ENCODE measurements around the gene TMEM94.
A peak's percentile ranks its signal among the peaks of the same experiment; 100 is the strongest.
"Not testable (repeated sequence)": the region's sequence is repeated elsewhere in the genome, so short reads cannot be mapped to it uniquely, and the experiment has no call there.

The TMEM94 gene

DNA sequence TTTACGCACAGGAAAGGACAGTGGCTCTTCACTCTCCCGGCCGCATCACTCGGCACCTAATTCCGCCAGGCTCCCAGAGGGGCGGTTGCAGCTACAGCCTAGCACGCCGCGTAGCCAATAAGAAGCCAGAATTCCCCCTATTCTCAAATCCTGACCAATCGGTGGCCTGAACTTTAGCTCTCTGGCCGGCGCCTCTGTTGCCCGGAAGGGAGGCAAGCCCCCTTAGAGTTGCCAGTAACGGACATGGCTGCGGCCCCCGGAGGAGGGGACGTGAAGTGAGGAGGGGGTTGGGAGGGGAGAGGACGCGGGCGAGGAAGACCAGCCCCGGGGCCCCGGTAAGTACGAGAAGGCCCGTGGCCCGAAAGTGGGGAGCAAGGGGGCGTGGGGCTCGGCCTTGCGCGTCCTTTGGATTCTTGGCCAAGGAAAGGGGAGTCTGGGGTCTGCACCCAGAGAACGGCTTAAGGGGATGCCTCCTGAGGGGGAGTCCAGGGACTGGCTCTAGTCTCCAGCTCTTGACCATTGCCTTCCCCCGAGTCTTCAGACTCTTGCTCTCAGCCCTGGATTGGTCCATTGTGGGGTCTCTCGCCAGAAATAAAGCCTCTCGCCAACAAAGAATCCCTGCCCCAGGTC lies at the start of gene TMEM94:
TSS of gene TMEM94 (plus strand) at position 219 of the 630 bp plus-strand sequence. CDS start 15,271 bp downstream, outside the sequence.
- peak; percentile 99 for DNase-seq

DNA sequence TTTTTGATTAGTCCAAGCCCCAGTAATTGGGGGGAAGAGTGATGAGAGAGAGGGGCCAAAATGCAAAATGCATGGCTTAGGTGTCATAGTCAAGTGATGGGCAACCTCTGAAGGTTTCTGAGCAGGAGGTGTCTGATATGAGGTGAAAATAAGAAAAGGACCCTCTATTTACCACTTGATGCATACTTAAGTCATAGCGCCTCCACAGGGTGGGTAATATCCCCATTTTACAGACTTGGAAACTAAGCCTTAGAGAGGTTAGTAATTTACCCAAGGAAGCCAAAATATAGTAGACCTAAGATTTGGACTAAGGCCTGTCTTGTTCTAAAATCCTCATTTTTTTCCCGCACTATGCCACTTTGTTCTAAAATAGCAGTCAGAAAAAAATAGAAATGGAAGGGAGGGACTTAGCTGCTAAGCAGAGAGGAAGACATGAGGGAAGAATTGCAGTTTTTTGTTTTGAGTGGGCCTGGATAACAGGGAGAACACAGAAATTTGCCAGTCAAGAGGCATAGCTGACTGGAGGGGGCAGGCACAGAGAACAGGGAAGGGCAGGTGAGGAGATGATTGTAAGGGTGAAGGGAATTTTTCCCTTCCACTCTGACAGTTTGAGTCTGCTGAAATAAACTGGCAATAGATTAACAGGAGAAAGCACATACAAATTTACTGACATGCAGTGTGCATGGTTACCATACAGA lies 48.6 kb upstream of the TMEM94 start:
- DNase-seq = no peak

DNA sequence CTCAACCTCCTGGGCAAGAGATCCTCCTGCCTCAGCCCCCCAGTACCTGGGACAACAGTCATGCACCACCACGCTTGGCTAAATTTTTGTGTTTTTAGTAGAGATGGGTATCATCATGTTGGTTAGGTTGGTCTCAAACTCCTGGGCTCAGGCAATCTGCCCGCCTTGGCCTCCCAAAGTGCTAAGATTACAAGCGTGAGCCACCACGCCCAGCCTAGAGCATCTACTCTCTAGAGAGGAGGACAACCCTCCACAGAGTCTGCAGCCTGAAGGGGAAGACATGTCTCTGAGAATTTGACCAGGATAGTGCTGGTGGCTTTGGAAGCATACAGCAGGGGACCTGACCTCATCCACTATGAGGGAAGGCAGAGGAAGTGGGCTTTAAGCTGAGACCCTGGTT lies 46.3 kb upstream of the TMEM94 start:
- no peak for DNase-seq

DNA sequence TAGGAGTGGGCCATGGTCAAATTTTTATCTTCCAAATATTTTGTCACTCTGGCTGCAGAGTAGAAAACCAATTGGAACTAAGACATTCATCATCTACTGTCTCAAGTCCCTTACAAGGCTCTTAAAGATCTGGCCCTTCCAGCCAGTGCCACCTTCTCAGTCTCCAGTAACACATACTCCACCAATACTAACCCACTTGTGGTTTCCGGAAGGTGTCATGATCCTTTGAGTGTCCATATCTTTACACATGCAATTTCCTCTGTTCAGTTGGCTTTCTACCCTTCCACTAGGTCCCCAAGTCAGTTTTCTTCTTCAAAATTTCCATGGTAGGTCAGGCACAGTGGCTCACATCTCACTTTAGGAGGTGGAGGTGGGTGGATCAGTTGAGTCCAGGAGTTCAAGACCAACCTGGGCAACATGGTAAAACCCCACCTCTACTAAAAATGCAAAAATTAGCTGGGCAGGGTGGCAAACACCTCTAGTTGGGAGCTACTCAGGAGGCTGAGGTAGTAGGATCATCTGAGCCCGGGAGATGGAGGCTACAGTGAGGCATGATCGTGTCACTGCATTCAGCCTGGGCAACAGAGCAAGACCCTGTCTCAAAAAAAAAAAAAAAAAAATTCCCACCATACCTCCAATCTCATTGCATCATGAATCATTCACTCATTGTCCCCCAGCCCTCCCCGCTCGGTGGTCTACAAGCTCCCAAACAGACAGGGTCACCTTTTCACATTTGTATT lies 44.9 kb upstream of the TMEM94 start:
- DNase-seq = no peak

DNA sequence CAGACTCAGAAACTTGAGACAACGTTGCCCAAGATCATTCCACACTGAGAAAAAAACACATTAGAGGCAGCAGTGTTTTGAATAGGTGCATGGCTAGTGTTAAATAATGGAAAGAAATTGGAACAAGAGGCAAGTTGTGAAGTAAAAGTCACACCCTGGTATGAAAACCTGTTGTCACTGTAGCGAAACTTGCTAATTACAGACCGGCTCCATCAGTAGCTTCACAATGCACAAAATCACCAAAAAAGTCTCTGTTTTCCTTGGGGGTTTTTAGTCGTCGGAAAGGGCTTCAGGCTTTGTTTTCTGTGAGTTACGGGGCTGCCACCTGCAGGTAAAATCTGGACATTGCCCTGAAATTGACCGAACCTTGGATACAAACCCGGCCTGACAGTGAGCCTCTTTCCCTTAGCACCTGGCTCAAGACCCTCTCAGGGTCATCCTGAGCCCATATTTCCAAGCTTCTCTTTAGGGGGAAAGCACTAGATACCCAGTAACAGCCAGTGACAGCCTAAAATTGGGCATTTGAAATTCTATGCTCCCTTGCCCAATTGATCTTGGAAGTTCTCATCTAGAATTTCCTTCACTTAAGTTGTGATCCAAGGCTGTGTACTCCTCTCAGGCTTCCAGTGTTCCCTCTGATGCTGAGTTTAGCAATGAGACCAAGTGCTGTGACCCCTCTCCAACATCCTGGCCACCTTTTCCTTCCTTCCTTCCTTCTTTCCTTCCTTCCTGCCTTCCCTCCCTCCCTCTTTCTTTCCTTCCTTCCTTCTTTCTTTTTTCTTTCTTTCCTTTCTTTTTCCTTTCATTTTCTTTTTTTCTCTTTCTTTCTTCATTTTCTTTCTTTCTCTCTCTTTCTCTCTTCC lies 43.7 kb upstream of the TMEM94 start:
- peak; percentile 83 for DNase-seq

DNA sequence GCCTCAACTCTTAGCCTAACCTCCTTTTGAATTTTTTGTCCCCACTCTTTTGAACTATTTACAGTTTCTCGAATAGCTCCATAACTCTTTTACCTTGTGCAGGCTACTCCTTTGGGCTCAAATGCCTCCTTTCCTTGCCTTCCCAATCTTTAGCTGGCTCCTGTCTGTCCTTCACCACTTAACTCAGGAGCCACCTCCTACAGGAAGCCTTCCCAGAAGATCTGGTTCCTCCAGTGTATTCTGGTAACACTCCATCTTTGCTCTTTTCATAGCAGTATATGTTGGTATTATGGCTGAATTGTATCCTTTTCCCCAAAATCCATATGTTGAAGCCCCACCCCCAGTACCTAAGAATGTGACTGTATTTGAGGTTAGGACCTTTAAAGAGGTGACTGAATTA lies 41.9 kb upstream of the TMEM94 start:
- DNase-seq = no peak

DNA sequence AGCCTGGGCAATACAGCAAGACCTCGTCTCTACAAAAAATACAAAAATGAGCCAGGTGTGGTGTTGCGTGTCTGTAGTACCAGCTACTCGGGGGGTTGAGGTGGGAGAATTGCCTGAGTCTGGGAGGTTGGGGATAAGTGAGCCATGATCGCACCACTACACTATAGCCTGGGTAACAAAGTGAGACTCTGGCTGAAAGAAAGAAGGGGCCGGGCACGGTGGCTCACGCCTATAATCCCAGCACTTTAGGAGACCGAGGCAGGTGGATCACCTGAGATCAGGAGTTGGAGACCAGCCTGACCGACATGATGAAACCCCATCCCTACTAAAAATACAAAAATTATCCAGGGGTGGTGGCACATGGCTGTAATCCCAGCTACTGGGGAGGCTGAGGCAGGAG lies 40.4 kb upstream of the TMEM94 start:
- DNase-seq = no peak

DNA sequence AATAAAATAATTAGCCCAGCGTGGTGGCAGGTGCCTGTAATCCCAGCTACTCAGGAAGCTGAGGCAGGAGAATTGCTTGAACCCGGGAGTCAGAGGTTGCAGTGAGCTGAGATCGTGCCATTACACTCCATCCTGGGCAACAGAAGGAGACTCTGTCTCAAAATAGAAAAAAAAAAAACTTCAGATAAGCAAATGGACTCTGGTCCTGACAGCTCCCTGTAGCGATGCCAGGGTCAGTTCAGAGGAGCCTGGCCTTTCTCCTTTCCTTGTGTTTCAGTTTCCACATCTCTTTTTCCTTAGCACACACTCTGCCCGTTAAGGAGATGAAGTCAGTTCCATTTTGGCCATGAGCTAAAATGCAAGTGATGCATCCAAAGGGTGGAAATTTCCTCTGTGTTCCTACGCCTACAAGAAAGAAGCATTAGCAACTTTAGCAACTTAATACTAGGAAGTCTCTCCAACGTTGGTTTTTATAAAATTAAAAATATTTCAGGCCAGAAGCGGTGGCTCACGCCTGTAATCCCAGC lies 39.3 kb upstream of the TMEM94 start:
- no peak for DNase-seq

DNA sequence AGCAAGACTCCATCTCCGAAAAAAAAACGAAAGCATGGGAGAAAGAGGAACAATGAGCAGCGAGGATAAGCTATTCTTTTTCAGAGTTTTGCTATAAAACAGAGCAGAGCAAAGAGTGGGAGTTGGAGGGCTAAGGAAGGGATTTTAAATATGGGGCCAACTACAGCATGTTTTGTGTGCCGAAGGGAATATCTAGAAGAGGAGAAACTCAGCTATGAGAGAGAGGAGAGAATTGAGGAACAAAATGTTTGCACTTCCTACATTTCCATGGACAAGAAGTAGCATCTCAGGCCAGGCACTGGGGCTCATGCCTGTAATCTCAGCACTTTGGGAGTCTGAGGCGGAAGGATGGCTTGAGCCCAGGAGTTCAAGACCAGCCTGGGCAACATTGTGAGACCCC lies 37.9 kb upstream of the TMEM94 start:
- DNase-seq = no peak

DNA sequence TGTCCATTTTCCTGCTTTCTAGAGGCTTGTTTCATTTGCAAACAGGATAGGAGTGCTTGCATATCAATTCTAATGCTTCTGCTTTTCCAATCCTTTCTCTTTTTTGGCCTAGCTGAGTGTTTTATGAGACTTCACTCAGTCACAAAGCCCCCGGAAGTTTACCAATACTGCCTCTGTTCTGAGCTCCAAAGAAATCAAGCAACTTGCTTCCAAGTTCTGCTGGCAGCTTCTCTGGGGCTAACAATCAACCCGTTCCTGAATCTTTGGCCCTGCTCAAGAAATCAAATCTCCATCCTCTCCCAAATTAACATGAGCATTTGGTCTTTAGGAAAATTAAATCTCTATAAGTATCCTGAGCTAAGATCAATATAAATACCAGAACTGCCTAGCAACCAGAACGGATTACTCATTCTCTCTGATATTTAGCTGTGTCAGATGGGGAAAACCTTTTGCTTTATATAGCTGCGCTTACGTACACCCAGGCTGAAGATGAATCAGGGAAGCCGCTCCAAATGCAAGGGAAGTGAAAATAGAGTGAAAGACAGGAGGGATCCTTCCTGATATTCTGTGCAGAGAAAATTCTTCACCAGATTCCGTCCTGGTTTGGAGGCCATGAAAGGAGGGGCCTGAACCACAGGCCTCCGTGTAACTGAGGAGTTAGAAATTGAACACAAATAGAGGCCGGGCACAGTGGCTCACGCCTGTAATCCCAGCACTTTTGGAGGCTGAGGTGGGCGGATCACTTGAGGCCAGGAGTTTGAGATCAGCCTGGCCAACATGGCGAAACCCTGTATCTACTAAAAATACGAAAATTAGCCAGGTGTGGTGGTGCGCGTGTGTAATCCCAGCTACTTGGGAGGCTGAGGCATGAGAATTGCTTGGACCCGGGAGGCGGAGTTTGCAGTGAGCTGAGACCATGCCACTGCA lies 27.6 kb upstream of the TMEM94 start:
- no peak for DNase-seq

DNA sequence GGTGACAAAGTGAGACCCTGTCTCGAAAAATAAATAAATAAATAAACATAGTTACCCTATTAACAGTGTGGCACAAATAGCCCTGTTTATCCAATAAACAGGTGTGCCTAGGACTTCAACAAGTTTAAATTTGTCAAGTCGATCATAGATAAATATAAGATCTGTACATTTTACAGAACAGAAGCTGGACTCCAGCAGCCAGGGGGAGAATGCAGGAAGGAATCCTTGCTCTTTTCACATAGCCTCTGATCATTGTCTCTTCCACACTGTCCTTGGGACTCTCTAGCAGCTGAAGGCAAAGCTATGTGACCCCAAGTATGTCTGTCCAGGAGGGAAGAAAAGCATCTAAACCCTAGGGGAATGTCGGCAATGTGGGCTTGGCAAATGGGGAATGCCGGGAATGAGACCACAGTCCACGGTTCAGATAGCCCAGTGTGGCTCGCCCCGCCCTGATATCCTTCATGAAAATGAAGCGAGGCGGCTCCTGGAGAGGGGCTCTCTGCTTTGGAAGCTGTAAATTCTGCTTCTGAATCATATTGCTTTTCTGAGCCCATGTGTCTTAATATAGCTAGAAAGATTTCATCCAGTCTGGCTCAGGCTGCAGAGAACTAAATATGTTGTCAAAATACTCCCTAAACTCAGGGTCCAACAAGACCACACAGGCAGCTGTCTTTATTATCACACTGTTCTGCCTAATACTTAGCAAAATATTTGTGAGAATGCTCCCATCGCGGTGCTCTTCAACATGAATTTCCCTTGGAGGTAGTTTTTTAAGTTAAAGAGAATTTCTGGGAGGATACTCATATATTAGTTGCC lies 26.1 kb upstream of the TMEM94 start:
- DNase-seq = no peak

DNA sequence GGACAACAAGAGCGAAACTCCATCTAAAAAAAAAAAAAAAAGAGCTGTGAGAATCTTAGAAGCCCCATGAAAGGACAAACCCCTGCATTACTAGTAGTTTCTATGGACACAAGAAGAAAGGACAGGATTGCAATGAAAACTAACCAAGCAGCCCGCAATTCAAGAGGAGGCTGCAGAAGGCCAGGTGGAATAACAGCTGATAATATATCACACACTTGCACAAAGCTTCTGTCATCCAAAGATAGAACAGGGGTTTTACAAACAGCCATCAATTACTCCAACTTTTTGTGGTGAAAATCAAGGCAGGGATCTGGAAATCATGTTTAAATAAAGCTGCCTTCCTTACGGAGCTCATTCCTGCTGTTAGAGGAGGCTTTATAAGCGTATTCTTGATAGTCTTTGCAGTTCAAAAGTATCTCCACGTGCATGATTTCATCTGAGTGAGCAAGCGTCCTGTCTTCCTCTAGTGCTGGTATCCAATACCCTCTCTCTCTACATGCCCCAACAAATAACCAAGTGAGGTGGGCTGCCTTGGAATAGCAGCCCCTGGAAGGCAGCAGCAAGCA lies 23.1 kb upstream of the TMEM94 start:
- peak; percentile 22 for DNase-seq

DNA sequence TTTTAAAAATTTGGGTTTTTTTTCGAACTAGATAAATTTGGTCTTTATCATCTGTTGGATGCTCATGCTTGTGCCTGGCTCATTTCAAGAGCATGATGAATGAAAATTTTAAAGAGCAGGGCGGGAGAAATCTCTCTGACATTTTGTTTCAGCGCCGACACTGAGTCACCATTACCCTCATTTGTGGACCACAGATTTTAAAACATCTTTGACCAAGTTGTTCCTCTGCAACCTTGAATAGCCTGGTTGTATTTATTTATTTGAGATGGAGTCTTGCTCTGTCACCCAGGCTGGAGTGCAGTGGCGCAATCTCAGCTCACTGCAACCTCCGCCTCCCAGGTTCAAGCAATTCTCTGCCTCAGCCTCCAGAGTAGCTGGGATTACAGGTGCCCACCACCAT lies 22.0 kb upstream of the TMEM94 start:
- DNase-seq = not testable (repeated sequence)

DNA sequence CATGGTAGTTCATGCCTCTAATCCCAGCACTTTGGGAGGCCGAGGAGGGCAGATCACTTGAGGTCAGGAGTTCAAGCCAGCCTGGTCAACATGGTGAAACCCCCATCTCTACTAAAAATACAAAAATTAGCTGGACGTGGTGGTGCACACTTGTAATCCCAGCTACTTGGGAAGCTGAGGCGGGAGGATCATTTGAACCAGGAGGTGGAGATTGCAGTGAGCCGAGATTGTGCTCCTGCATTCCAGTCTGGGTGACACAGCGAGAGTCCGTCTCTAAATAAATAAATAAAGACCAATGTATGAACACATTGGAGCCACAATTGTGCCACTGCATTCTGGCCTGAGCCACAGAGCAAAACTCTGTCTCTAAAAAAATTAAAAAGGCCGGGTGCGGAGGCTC lies 19.0 kb upstream of the TMEM94 start:
- DNase-seq = not testable (repeated sequence)

DNA sequence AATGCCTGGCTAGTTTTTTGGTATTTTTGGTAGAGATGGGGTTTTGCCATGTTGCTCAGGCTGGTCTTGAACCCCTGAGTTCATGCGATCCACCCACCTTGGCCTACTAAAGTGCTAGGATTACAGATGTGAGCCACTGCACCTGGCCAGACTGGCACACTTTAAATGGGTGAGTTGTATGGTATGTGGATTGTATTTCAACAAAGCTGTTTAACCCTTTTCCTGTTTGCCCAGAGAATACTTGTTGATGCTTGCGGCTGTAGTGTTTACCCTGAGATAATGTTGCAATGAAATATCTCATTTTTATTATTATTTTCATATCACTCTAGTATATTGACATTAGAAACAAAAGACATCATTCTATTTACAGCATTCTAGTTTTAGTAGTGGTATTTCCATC lies 17.1 kb upstream of the TMEM94 start:
- DNase-seq = no peak

DNA sequence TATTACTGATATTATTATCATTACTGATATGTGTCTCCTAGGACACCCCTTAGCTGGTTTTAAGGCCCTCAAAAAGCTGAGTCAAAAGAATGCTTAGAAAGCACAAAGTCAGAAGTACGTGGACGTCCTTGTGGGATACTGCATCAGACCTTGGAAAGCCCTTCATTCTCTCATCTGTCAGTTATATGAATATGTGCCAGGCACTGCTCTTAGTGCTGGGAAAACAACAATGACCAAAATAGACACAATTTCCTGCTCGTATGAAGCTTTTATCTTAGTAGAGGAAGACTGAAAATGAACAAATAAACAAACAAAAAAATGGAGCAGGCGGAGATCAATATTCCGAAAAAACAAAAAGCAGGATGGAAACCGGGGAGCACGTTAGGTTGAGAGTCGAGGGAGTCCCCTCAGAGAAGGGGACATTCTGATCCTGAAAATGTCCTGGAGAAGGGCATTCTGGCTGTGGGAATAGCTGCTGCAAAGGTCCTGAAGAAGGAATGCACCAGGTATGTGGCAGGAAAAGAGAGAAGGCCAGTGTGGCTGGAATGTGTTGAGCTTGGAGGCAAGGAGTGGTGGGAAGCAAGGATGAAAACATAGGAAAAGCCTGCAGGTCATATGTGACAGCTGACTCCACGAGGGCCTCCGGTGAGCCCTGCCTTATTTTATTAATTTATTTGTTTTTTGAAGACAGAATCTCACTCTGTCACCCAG lies 15.5 kb upstream of the TMEM94 start:
- no peak for DNase-seq

DNA sequence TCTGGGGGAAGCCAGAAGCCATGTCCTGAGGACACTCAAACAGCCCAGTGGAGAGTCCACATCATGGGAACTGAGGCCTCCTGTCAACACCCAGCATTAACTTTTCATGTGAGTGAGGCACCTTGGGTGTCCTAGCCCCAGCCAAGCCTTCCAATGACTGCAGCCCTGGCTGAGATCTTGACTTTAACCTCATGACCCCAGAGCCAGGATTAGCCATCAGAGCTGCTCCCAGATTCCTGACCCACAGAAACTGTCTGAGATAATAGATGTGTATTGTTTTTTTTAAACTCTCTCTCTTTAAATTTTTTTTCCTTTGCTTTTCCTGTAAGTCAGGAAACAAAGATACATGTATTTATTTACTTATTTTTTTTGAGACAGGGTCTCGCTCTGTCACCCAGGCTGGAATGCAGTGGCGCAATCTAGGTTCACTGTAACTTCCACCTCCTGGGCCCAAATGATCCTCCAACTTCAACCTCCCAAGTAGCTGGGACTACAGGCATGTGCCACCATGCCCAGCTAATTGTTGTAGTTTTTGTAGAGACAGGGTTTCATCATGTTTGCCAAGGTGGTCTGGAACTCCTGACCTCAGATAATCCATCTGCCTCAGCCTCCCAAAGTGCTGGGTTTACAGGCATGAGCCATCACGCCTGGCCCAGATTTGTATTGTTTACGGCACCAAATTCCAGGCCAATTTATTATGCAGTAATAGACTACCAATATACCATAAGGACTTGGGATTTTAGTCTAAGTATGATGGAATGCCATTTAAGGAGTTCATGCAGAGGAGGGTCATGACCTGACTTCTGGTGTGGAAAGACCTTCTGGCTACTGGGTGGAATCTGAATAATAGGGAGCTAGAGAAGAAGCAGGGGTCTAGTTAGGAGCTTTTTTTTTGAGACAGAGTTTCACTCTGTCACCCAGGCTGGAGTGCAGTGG lies 14.0 kb upstream of the TMEM94 start:
- no peak for DNase-seq

DNA sequence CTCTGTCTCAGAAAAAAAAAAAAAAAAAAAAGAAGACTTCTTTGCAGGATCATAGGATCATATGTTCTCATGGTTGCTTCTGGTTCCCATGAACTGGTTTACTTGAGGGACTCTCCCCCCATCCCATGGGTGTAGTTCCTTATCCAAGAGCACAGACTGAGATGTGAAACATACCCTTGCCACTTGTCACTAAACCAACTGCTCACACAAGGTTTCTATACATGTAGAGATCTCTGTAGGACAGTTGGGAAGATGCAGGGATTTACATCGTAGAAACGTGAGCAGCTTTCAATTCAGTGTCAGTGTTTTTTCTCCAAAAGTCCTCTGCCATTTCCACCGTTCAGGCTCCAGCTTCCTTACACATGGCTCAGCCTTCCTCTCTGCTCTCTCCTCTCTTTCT lies 11.1 kb upstream of the TMEM94 start:
- no peak for DNase-seq

DNA sequence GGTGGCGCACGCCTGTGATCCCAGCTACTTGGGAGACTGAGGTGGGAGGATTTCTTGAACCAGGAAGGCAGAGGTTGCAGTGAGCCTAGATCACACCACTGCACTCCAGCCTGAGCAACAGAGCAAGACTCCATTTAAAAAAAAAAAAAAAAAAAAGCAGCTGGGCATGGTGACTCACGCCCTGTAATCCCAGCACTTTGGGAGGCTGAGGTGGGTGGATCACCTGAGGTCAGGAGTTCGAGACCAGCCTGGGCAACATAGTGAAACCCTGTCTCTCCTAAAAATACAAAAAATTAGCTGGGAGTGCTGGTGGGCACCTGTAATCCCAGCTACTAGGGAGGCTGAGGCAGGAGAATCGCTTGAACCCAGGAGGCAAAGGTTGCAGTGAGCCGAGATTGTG lies 10.5 kb upstream of the TMEM94 start:
- DNase-seq = not testable (repeated sequence)
